Right lobe of liver (tissue), 4 donors: ENCODE measurements around the gene GATA3.

Source experiments
- POLR2A ChIP-seq: fragments of 450-650 bp; IDR thresholded peaks from one replicate; pipeline ENCODE4 v1.6.1; 2017; ENCODE audit warnings: antibody characterized with exemption, mild to moderate bottlenecking
- TF ChIP-seq, protein P1 (sequence below), 4 donors: fragments of 200-600 bp in 3 of 4; fragments of 450-650 bp in 1 of 4; IDR thresholded peaks; one replicate each; pipeline versions ENCODE4 v1.5.1 to v1.8.0; 2016 to 2022; ENCODE audit warnings: antibody characterized with exemption in 4 of 4, mild to moderate bottlenecking in 2 of 4
- donor health status: DM: no; HTN: no; CAD: no.
- donor health status: DM: no; HTN: no; CAD: no.
- donor health status: DM: no; HTN: yes; CAD: no.

DNA sequence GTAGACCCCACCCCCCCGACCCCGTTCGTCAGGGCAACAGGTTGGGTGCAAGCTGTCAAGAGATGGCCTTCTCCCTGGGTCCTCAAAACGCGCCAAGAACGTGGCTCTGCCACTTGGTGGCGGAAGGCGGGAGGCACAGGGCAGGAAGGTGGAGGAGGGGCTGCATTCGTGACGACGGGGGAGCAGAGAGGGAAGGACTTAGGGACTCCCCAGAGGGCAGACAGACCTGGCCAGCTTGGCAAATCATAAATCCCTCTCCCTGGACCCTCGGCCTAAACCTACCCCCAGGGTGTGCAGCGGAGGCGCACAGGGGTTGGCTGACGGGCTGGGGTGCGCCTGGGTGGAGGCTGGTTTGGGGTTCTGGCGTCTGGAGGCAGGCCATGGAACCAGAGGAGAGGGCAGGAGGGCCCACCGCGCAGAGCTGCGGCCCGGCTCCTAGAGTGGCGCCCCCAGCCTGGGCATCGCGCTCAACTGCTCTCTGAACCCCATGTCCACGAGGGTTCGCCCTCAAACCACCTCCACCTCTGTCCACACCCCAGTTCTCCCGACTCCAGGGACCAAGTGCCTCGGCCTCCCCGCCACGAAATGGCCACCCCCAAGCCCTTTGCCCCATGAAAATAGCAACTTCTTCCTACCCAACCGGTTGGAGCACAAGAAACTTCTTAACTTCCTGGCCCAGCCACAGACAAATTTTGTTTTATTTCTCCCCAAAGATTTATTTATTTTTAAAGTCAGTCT, 10.8 kb upstream of the GATA3 start:
- TF ChIP-seq, protein P1, sequence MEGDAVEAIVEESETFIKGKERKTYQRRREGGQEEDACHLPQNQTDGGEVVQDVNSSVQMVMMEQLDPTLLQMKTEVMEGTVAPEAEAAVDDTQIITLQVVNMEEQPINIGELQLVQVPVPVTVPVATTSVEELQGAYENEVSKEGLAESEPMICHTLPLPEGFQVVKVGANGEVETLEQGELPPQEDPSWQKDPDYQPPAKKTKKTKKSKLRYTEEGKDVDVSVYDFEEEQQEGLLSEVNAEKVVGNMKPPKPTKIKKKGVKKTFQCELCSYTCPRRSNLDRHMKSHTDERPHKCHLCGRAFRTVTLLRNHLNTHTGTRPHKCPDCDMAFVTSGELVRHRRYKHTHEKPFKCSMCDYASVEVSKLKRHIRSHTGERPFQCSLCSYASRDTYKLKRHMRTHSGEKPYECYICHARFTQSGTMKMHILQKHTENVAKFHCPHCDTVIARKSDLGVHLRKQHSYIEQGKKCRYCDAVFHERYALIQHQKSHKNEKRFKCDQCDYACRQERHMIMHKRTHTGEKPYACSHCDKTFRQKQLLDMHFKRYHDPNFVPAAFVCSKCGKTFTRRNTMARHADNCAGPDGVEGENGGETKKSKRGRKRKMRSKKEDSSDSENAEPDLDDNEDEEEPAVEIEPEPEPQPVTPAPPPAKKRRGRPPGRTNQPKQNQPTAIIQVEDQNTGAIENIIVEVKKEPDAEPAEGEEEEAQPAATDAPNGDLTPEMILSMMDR (IDR thresholded peaks at IDR 0.05): no peak
- TF ChIP-seq POLR2A: no peak
